ENCODE results near the gene PALM. TPM values are rescaled to one million over a fixed set of nuclear protein-coding genes. Genes with fewer than 3 reads are reported as not detected.
A peak's percentile ranks its signal among the peaks of the same experiment; 100 is the strongest.

PALM gene
- total and polyA plus RNA-seq, 9 of the 15 experiments (the other 6 are each of a cell fraction or from before 2014, with no cell fraction given) = 0.04 to 6.6 (median 1.7) TPM

DNA sequence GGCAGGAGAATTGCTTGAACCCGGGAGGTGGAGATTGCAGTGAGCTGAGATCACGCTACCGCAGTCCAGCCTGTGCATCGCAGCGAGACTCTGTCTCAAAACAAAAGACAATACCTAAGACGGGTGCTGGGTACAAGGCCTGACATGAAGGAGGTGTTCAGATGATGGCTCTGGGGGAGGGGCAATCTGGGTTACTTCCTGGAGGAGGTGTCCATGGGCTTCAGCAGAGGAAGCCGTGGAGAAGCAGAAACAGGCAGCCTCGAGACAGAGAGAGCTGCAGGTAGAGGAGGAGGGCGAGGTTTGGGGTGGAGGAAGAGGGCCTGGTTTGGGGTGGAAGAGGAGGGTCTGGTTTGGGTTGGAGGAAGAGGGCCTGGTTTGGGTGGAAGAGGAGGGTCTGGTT lies 45.8 kb downstream of the PALM start:
- ATAC-seq (no peak), DNase-seq (ENCODE audit: extremely low read depth in 1 of 4, low spot score in 3 of 4) (no peak), FAIRE-seq (no peak)
- H3K9me1 ChIP-seq (ENCODE audit: control insufficient read depth, insufficient read depth, low read length) = no peaks in the 10 kb centered on the region
- no peaks in the 10 kb centered on the region for H3K36me3 ChIP-seq (ENCODE audit: control insufficient read depth, insufficient read depth, low read length)
- no peak overlapping the region for H2AFZ ChIP-seq (ENCODE audit: low read depth, low read length)
- intact Hi-C loops (cut with micrococcal nuclease) = no loop called here
- 58% methylated on average over 8 of the region's 9 CpGs for WGBS (ENCODE audit: insufficient coverage, low coverage, missing lambda C conversion rate)
- H4K20me1 ChIP-seq (replicated peaks; ENCODE audit: control insufficient read depth, insufficient read depth, low read length) = no peaks in the 10 kb centered on the region
- H3K9ac ChIP-seq (ENCODE audit: insufficient read depth in 1 of 2, low read depth in 2 of 2, low read length in 2 of 2) = no peak overlapping the region
- no peaks in the 10 kb centered on the region for H3K27me3 ChIP-seq (ENCODE audit: control insufficient read depth in 2 of 2, insufficient read depth in 2 of 2, low read length in 2 of 2)
- peaks cover 11 to 43% of the 10 kb centered on the region in 2 experiments; a peak in 4 of 5 replicates for H3K4me1 ChIP-seq (replicated peaks in 1 of 2; ENCODE audit: control insufficient read depth in 2 of 2, insufficient read depth in 2 of 2, low read length in 2 of 2)
- H3K4me2 ChIP-seq (ENCODE audit: insufficient read depth, low read length) = no peak overlapping the region
- no peak overlapping the region for H3K27ac ChIP-seq (ENCODE audit: extremely low read depth, low read depth, low read length)
- no peaks in the 10 kb centered on the region for H3K79me2 ChIP-seq (ENCODE audit: control insufficient read depth, insufficient read depth, low read length)
- peaks cover 8% of the 10 kb centered on the region; the same call in 1 of the 2 replicates for H3K9me3 ChIP-seq (replicated peaks; ENCODE audit: control insufficient read depth, insufficient read depth, low read depth, low read length)
- in situ Hi-C loops (cut with MboI) = loop anchor here (25.0 kb wide), 1 partner anchor 483 kb away; the partner anchor contains the start of genes ATP5F1D, CBARP and MIDN
- ChIA-PET CTCF (ENCODE audit: low intra/inter-chr PET ratio) (no interaction called here), POLR2A (interaction anchor here (1.6 kb wide), 1 partner anchor 13 kb away, joined by 5 read pairs; no protein-coding TSS in a partner anchor)
- BruUV-seq (replicated peaks) = no TSS peak
- no peak overlapping the region for H3K4me3 ChIP-seq
- TF ChIP-seq ETS2 (tag; IDR thresholded peaks at IDR 0.05; ENCODE audit: borderline replicate concordance, poor library complexity, severe bottlenecking) (no peak), ZFX (CRISPR knock-in tag; IDR thresholded peaks at IDR 0.05) (no peak), COPS2 (conservative IDR thresholded peaks at IDR 0.05) (no peak), LCOR (CRISPR knock-in tag; IDR thresholded peaks at IDR 0.05) (no peak), HNRNPH1 (optimal IDR thresholded peaks at IDR 0.05; ENCODE audit: low read depth, low read length) (no peak), RBM25 (IDR thresholded peaks at IDR 0.05; ENCODE audit: low read depth, low read length, severe bottlenecking) (peak; percentile 27), PHF21A (IDR thresholded peaks at IDR 0.05; ENCODE audit: borderline replicate concordance, low read depth) (no peak), SMARCA5 (IDR thresholded peaks at IDR 0.05) (peak; percentile 48; the same call in 1 of the 2 replicates), ZNF140 (CRISPR knock-in tag; IDR thresholded peaks at IDR 0.05) (no peak), KDM1A (IDR thresholded peaks at IDR 0.05) (peak in 1 of 2 experiments; percentile 54; a peak in 1 of 4 replicates), FOXM1 (IDR thresholded peaks at IDR 0.05; ENCODE audit: low read depth) (no peak), FOXM1 (CRISPR knock-in tag; IDR thresholded peaks at IDR 0.05; ENCODE audit: low read depth) (no peak), CREB5 (CRISPR knock-in tag; IDR thresholded peaks at IDR 0.05) (no peak), ZNF436 (CRISPR knock-in tag; IDR thresholded peaks at IDR 0.05) (peak; percentile 62; the same call in 1 of the 2 replicates), POLR2AphosphoS5 (IDR thresholded peaks at IDR 0.05; ENCODE audit: control insufficient read depth, insufficient read depth, low read depth, low read length) (no peak), SETDB1 (IDR thresholded peaks at IDR 0.05; ENCODE audit: low read length) (no peak), BDP1 (IDR thresholded peaks at IDR 0.05; ENCODE audit: insufficient read depth, insufficient read length) (no peak), ZFP36 (IDR thresholded peaks at IDR 0.05; ENCODE audit: low read depth, low read length, partially characterized antibody) (peak; percentile 94), BCOR (IDR thresholded peaks at IDR 0.05) (peak; percentile 83), ZNF146 (CRISPR knock-in tag; IDR thresholded peaks at IDR 0.05; ENCODE audit: unreplicated experiment) (no peak)
- TF ChIP-seq, protein P1, sequence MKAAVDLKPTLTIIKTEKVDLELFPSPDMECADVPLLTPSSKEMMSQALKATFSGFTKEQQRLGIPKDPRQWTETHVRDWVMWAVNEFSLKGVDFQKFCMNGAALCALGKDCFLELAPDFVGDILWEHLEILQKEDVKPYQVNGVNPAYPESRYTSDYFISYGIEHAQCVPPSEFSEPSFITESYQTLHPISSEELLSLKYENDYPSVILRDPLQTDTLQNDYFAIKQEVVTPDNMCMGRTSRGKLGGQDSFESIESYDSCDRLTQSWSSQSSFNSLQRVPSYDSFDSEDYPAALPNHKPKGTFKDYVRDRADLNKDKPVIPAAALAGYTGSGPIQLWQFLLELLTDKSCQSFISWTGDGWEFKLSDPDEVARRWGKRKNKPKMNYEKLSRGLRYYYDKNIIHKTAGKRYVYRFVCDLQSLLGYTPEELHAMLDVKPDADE (conservative IDR thresholded peaks at IDR 0.05; ENCODE audit: control insufficient read depth, low read depth, low read length) = no peak
- TF ChIP-seq, protein P2, sequence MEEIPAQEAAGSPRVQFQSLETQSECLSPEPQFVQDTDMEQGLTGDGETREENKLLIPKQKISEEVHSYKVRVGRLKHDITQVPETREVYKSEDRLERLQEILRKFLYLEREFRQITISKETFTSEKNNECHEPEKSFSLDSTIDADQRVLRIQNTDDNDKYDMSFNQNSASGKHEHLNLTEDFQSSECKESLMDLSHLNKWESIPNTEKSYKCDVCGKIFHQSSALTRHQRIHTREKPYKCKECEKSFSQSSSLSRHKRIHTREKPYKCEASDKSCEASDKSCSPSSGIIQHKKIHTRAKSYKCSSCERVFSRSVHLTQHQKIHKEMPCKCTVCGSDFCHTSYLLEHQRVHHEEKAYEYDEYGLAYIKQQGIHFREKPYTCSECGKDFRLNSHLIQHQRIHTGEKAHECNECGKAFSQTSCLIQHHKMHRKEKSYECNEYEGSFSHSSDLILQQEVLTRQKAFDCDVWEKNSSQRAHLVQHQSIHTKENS (CRISPR knock-in tag; IDR thresholded peaks at IDR 0.05) = no peak

Data from K562 (cell line).